Lung microvascular endothelial cell (primary cell): Measurements from ENCODE around the gene INPP5F. TPM values are rescaled to one million over a fixed set of nuclear protein-coding genes. Genes with fewer than 3 reads are reported as not detected.
"Not testable (repeated sequence)": the region's sequence is repeated elsewhere in the genome, so short reads cannot be mapped to it uniquely, and the experiment has no call there.

Source experiments
- DNase-seq, 2 donors: peaks; one replicate each; pipeline versions ENCODE4 v3.0.0 to v3.0.0-alpha.2; 2010; ENCODE audit warnings: low read depth in 2 of 2
- total RNA-seq: library from RNA; depleted of rRNA; stranded (reverse); fragments of >200 nt; gene quantifications from 2 replicates; pipeline ENCODE4 v1.2.1, GENCODE V29; 2014

The INPP5F gene
- total RNA-seq, 1 donor from 2014 or later, result 8.1 TPM

GRCh38 chr10:119740096-119740495, 14.2 kb downstream of the INPP5F start:
- DNase-seq, result no peak

- DNase-seq, result no peak
These were observed 17.2 kb downstream of the INPP5F start for GRCh38 chr10:119742947-119743648.

- DNase-seq, result no peak
These were observed 22.1 kb downstream of the INPP5F start for GRCh38 chr10:119747940-119748339.

GRCh38 chr10:119748871-119749270, 23.0 kb downstream of the INPP5F start:
- no peak for DNase-seq

DNA sequence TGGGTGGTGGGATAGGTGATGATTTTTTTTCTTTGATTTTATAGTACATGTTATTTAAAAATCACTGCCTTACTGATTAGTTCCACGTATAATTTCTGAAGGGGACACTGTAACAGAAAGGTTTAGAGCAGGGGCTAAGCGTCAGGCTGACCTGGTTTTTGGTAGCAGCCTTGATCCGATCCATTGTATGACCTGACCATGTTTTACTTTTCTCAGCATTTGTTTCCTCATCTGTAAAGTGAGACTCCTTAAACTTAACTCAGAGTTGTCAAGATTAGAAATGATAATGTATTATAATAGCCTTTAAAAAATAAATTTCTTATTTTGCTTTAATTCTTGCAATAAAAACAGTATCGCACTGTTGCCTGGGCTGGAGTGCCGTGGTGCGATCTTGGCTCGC, 23.6 kb downstream of the INPP5F start:
- DNase-seq, result no peak

DNA sequence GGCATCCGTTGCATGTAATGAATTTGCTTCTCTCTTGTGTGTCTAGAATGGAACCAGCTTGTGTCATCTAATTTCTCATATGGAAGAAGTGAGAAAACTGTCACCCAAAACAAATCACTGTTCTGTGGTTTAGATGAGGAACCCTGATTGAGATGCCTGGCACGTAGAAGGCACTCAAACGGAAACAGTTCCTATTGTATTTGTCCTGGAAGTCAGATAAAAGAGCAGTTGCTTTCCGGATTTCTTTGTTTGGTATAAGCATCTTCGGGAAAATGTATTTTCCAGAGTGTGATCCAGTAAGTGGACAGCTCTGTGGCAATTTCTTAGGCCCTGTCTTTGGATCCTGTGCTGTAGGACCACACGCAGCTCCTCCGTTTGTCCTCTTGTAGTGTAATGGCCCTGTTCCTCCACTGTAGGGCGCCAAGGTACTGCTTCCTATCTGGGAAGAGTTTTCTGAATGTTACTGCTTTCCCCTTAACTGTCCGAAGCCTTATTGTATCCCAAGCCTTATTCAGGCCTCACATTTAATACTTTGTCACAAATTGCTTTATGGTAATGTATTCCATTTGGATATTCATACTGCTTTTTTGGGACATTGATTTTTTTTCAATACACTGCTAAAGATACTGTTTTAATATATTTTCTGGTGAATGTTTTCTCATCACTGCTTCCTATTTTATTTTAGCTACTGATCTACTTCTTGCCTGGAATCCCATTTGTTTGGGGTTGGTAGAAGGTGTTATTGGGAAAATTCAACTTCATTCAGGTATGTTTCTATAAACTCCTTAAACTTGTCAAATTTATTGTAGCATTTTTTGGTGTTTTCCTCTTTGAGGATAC, 24.8 kb downstream of the INPP5F start:
- peak; percentile 86 to 92 for DNase-seq

DNA sequence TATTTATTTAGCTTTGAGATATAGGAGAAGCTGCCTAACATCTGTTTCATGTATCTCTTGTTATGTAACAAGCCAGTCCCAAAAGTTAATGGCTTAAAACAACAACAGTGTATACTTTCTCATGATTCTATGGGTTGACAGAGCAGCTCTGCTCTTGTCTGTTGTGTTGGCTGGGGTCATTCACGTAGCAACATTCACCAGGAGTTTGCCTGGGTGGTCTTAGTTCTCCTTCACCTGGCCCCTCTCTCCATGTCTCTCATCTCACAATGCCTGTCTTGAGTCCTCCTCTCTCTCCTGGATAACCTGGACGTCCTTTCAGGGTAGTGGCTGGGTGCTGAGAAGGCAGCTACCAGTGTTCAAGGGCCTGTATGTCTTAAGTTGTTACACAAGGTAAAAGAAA, 27.5 kb downstream of the INPP5F start:
- no peak for DNase-seq

DNA sequence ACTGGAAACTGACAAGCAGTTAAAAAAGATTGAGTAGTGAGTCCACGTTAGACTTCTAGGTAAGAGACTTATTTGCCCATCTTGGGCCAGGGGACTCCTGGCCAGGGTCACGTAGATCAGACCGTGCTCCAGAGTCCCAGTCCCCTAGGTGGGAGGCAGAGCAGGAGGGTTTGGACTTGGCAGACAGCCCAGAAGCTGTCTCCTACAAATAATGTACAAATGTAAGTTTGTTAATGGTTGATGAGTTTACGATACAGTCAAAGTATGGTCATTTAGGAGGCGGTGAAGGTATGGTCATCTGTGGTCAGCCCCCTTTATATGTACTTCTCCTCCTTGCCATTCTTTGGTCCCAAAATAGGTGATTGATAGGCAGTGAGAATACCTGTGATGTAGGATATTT, 28.2 kb downstream of the INPP5F start:
- peak in 1 of 2 donors; percentile 33 for DNase-seq

GRCh38 chr10:119754936-119755335, 29.1 kb downstream of the INPP5F start:
- no peak for DNase-seq

DNA sequence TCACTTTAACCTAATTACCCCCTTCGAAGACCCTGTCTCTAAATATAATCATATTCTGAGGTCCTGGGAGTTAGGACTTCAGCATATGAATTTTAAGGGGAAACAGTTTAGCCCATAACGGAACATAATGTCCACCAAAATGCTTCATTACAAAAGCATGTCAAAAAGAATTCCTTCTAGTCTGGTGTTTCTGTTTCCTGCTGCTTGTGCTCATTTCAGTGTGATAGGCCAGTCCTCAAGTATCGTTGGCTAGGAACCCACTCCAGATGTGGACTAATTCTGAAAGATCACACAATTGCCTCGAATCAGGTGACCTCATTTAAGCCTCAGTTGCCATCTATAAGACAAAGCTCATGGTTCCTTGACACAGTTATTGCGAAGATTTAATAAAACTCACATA, 29.6 kb downstream of the INPP5F start:
- no peak for DNase-seq

- DNase-seq, result no peak
These were observed 32.8 kb downstream of the INPP5F start for GRCh38 chr10:119758448-119759195.

- no peak for DNase-seq
These were observed 34.0 kb downstream of the INPP5F start for GRCh38 chr10:119759832-119760231.

GRCh38 chr10:119761106-119761505, 35.3 kb downstream of the INPP5F start:
- DNase-seq, result peak in 1 of 2 donors; percentile 79

GRCh38 chr10:119762035-119762434, 36.2 kb downstream of the INPP5F start:
- DNase-seq, result no peak

- DNase-seq, result no peak
These were observed 37.3 kb downstream of the INPP5F start for GRCh38 chr10:119762805-119763798.

DNA sequence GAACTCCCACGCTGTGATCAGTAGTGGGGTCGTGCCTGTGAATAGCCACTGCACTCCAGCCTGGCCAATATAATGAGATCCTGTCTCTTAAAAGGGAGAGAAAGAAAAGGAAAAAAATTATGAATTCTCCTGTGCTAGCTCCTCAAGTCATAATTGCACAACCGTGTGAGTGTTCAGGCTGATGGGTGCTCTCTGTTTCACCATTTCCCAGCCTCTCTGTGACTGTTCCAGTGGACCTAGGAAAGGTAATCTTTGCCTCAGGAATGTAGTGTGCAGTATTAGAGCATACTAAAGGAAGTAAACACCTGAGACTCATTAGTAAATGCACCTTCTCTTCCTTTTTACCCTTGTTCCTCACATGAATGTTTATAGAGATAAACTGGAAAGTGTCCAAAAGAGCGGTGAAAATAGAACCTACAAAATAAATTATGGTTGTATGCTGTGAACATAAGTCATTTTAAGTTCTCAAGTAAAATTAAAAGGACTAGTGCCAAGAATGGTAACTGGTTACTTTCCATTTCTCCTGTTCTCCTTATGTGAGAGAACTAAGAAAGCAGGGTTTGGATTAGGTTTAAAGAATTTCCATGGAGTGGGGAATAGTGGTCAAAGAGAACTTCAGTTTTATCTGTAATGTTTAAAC, 42.7 kb downstream of the INPP5F start:
- peak in 1 of 2 donors; percentile 23 for DNase-seq

GRCh38 chr10:119769886-119770285, 44.0 kb downstream of the INPP5F start:
- DNase-seq, result peak; percentile 37 to 91

DNA sequence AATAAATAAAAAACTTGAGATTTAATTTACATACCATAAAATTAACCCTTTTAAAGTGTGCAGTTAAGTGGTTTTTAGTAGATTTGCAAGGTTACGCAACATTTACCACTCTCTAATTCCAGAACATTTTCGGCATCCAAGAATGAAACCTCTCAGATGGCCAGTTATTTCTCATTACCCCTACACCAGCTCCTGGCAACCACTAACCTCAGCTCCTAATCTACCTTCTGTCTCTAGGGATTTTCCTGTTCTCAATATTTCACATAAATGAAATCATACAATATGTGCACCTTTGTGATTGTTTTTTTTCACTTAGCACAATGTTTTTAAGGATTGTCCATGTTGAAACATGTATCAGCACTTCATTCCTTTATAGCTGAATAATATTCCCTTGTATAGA, 45.1 kb downstream of the INPP5F start:
- DNase-seq, result no peak

DNA sequence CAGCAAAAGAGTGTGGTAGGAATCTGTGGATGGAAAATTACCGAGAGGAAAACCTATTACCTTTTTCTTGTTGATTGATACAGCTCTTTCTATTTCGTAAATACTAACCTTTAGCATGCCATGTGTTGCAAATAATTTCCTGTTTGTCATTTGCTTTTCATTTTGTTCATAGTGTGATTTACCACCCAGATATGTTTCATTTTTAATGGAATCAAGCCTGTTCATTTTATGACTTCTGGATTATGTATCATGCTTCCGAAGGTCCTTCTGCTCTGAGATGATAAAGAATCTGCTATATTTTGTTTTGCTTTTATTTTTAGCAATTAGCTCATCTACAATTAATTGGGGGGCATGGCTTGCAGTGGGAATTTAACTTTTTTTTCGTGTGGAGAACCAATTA, 46.5 kb downstream of the INPP5F start:
- peak; percentile 27 to 58 for DNase-seq

GRCh38 chr10:119773041-119773440, 47.2 kb downstream of the INPP5F start:
- not testable (repeated sequence) for DNase-seq
